Measurements from ENCODE around the gene NUSAP1. TPM values are rescaled to one million over a fixed set of nuclear protein-coding genes. Genes with fewer than 3 reads are reported as not detected.
"Not testable (repeated sequence)": the region's sequence is repeated elsewhere in the genome, so short reads cannot be mapped to it uniquely, and the experiment has no call there.

The NUSAP1 gene
- total RNA-seq, 1 donor from 2014 or later, result 28.5 TPM

- no peak for DNase-seq (ENCODE audit: extremely low read depth, low read depth, low spot score)
Measured at GRCh38 chr15:41408234-41408641, 75.6 kb downstream of the NUSAP1 start.

GRCh38 chr15:41411031-41411430 is 78.3 kb downstream of the NUSAP1 start:
- DNase-seq (ENCODE audit: extremely low read depth, low read depth, low spot score), result no peak

- no peak for DNase-seq (ENCODE audit: extremely low read depth, low read depth, low spot score)
Measured at GRCh38 chr15:41411441-41411840, 78.8 kb downstream of the NUSAP1 start.

GRCh38 chr15:41416128-41416741 is 83.6 kb downstream of the NUSAP1 start:
- DNase-seq (ENCODE audit: extremely low read depth, low read depth, low spot score), result no peak

GRCh38 chr15:41416742-41417417 is 84.2 kb downstream of the NUSAP1 start, which contains the start of gene RTF1:
Gene RTF1, plus strand, starts transcription at chr15:41417095. Its CDS starts 21 bp downstream, at chr15:41417116.
- DNase-seq (ENCODE audit: extremely low read depth, low read depth, low spot score), result peak; percentile 42

DNA sequence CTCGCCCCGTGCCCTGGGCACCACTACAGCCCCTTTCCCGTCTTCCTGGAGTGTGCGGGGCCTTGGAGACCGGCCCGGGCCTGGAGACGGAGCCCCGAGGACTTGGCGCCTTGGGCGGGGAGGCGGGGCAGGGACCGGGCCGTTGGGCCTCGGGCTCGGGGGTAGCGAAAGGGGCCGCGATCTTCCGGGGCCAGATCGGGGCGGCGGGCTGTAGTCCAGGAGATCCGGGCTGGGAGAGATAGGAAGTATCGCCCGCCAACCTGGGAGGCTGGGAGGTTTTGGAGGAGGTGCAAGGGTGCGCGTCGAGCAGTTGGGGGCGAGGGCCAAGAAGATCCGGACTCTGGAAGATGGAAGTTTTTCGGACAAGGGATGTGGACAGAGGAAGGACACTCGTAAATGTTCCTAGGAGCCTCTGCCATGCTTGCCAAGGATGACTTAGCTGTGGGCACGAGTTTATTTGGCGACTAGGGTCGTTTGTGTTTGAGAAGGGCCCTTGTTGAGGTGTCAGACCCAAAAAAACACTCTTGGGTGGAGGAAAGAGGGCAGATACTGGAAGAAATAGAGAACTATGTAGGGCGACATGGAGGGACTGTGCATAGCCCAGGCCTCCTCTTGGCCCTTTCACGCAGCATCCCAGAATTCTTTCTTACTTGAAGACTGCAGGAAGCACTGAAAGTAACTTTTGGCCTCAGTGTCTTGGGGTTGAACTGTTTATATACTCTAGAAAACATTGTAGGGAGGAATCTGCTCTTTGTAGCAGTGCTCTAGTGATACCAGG is 84.9 kb downstream of the NUSAP1 start:
- no peak for DNase-seq (ENCODE audit: extremely low read depth, low read depth, low spot score)

- DNase-seq (ENCODE audit: extremely low read depth, low read depth, low spot score), result no peak
Measured at GRCh38 chr15:41423979-41424659, 91.4 kb downstream of the NUSAP1 start.

GRCh38 chr15:41424809-41425208 is 92.1 kb downstream of the NUSAP1 start:
- no peak for DNase-seq (ENCODE audit: extremely low read depth, low read depth, low spot score)

DNA sequence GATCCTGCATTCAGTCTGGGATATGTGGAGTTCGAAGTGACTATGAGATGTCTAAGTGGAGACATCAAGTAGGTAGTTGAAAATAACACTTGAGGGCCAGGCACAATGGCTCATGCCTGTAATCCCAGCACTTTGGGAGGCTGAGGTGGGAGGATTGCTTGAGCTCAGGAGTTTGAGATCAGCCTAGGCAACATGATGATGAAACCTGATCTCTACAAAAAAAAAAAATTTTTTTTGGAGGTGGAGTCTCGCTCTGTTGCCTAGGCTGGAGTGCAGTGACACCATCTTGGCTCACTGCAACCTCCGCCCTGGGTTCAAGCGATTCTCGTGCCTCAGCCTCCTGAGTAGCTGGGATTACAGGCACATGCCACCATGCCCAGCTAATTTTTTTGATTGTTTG is 93.2 kb downstream of the NUSAP1 start:
- DNase-seq (ENCODE audit: extremely low read depth, low read depth, low spot score), result not testable (repeated sequence)

- DNase-seq (ENCODE audit: extremely low read depth, low read depth, low spot score), result no peak
Measured at GRCh38 chr15:41429003-41429890, 96.6 kb downstream of the NUSAP1 start.

Other genes with a start within 250 kb of the NUSAP1 start
- gene INO80, start 216.6 kb upstream of the NUSAP1 start, total RNA-seq, result 22.6 and 25.4 TPM in 2 replicates
- gene EXD1, start 102.1 kb upstream of the NUSAP1 start, total RNA-seq, result 0.53 TPM in 1 of 2 replicates, not detected in the other
- 96.6 and 167 TPM in 2 replicates for gene CHP1, start 101.6 kb upstream of the NUSAP1 start, total RNA-seq
- gene OIP5, start 290 bp upstream of the NUSAP1 start, total RNA-seq, result 2.5 and 2.9 TPM in 2 replicates
- gene NDUFAF1, start 69.6 kb downstream of the NUSAP1 start, total RNA-seq, result 12.8 and 23.7 TPM in 2 replicates
- gene RTF1, start 84.2 kb downstream of the NUSAP1 start, total RNA-seq, result 27.4 and 34.7 TPM in 2 replicates
- 2.1 and 5.0 TPM in 2 replicates for gene ITPKA, start 161.0 kb downstream of the NUSAP1 start, total RNA-seq
- gene LTK, start 180.9 kb downstream of the NUSAP1 start, total RNA-seq, result 0.24 and 0.70 TPM in 2 replicates
- gene RPAP1, start 211.4 kb downstream of the NUSAP1 start, total RNA-seq, result 27.6 and 33.5 TPM in 2 replicates
- 9.5 and 19.3 TPM in 2 replicates for gene TYRO3, start 226.3 kb downstream of the NUSAP1 start, total RNA-seq